G401 (cell line): Measurements from ENCODE around the gene POLL. TPM values are rescaled to one million over a fixed set of nuclear protein-coding genes. Genes with fewer than 3 reads are reported as not detected.

Experiments used
- DNase-seq: peaks from one replicate; pipeline ENCODE4 v3.0.0-alpha.2; 2015; ENCODE audit warnings: low spot score
- in situ Hi-C: cut with HindIII; loops from 2 replicates; pipeline ENCODE4 v1.10.0; 2016; ENCODE audit warnings: low sequenced_read_pairs, mixed read lengths
- total RNA-seq: library from RNA; depleted of rRNA; stranded (reverse); fragments of >200 nt; shearing (Covaris generic); gene quantifications from 2 replicates; pipeline ENCODE4 v1.2.3, GENCODE V29; 2014; rRNA removed

POLL gene
- total RNA-seq, 1 experiment from 2014 or later: 94.8 TPM

GRCh38 chr10:101529725-101530553, 58.1 kb downstream of the POLL start:
- in situ Hi-C loops: no loop called here
- DNase-seq: no peak

GRCh38 chr10:101529207-101529606, 58.9 kb downstream of the POLL start:
- in situ Hi-C loops: no loop called here
- DNase-seq: no peak

Other genes with a start within 250 kb of the POLL start
- 12.1 and 21.0 TPM in 2 replicates for gene BTRC, start 234.1 kb downstream of the POLL start, total RNA-seq
- 361 and 419 TPM in 2 replicates for gene DPCD, start 64 bp upstream of the POLL start, total RNA-seq
- gene FBXW4, start 106.9 kb upstream of the POLL start, total RNA-seq: 32.1 and 48.9 TPM in 2 replicates
- gene FGF8, start 187.9 kb upstream of the POLL start, total RNA-seq: 7.4 and 14.8 TPM in 2 replicates
- 235 and 256 TPM in 2 replicates for gene NPM3, start 195.2 kb upstream of the POLL start, total RNA-seq
- gene OGA, start 230.2 kb upstream of the POLL start, total RNA-seq: 56.1 and 67.4 TPM in 2 replicates